ENCODE measurements around the gene DLGAP1.

- TF ChIP-seq CTCF (IDR thresholded peaks at IDR 0.05; ENCODE audit: poor library complexity) (no peak), EZH2phosphoT487 (IDR thresholded peaks at IDR 0.05; ENCODE audit: low read depth, severe bottlenecking, unreplicated experiment) (no peak), EZH2 (IDR thresholded peaks at IDR 0.05; ENCODE audit: borderline replicate concordance) (no peak)
Observed at GRCh38 chr18:3985664-3986063, 469.4 kb downstream of the DLGAP1 start.
